Lung (tissue), 12 donors: ENCODE data around the gene INTS11. TPM values are rescaled to one million over a fixed set of nuclear protein-coding genes. Genes with fewer than 3 reads are reported as not detected.

Experiments
- ATAC-seq: fragments of 200-7000 bp; cut with Tn5 transposase; one replicate; pipeline ENCODE4 v1.9.1; 2020; ENCODE audit warnings: moderate number of reproducible peaks; ENCODE audit not compliant: insufficient read depth, low FRiP score
- DNase-seq, 3 donors: peaks; one replicate each; pipeline ENCODE4 v3.0.0-alpha.2; 2013 to 2017
- H3K27ac ChIP-seq, 2 donors: one replicate each; pipeline ENCODE4 v1.5.1; 2013; ENCODE audit warnings: mild to moderate bottlenecking in 2 of 2, moderate library complexity in 2 of 2, control low read depth in 1 of 2, inconsistent platforms in 1 of 2, low read depth in 1 of 2, low read length in 1 of 2
- H3K27me3 ChIP-seq, 3 donors: one replicate each; pipeline ENCODE4 v1.5.1; 2013; ENCODE audit warnings: low read length in 2 of 3; ENCODE audit not compliant: control insufficient read depth in 3 of 3, insufficient read depth in 3 of 3
- H3K36me3 ChIP-seq, 4 donors: one replicate each; pipeline ENCODE4 v1.5.1; 2013; ENCODE audit warnings: low read length in 4 of 4, mild to moderate bottlenecking in 1 of 4, moderate library complexity in 1 of 4; ENCODE audit not compliant: control insufficient read depth in 4 of 4, insufficient read depth in 4 of 4
- H3K4me1 ChIP-seq, 5 donors: one replicate each; pipeline ENCODE4 v1.5.1; 2013; ENCODE audit warnings: low read length in 5 of 5, mild to moderate bottlenecking in 2 of 5, moderate library complexity in 1 of 5; ENCODE audit not compliant: control insufficient read depth in 5 of 5, insufficient read depth in 5 of 5
- H3K4me3 ChIP-seq: one replicate; pipeline ENCODE4 v1.5.1; 2013; ENCODE audit warnings: mild to moderate bottlenecking, control low read depth, moderate library complexity
- H3K9ac ChIP-seq, 2 donors: one replicate each; pipeline ENCODE4 v1.5.1; 2013; ENCODE audit warnings: low read length in 2 of 2, control low read depth in 1 of 2; ENCODE audit not compliant: insufficient read depth in 1 of 2
- H3K9me3 ChIP-seq, 4 donors: one replicate each; pipeline ENCODE4 v1.5.1; 2013; ENCODE audit warnings: low read length in 3 of 4, mild to moderate bottlenecking in 1 of 4, moderate library complexity in 1 of 4; ENCODE audit not compliant: control insufficient read depth in 4 of 4, insufficient read depth in 3 of 4
- CTCF ChIP-seq: IDR thresholded peaks from 2 replicates; pipeline ENCODE4 v1.5.1; 2012; ENCODE audit warnings: mild to moderate bottlenecking; ENCODE audit errors: control extremely low read depth, extremely low read depth
- WGBS, 2 donors: extraction: QIAGEN DNeasy Blood & Tissue Kit; methylation state at CpG; one replicate each; pipeline ENCODE4 v1.1.7; 2013; 5-methylcytosine and 5-hydroxymethylcytosine counted together
- polyA plus RNA-seq, 2 donors: library from polyadenylated mRNA; stranded (reverse); fragments of 200-250 nt; gene quantifications; one replicate each; pipeline ENCODE4 v1.2.1, GENCODE V29; 2013
- total RNA-seq, 2 donors: library from RNA; depleted of rRNA in 1 of 2; stranded (reverse); fragments of >200 nt in 1 of 2; gene quantifications; one replicate each; pipeline ENCODE4 v1.2.1, GENCODE V29; 2014 to 2021
- donor health status: control.
- donor health status: control.
- donor health status: Bipolar disorder and iron deficiency.
- donor health status: healthy.
- donor health status: DM: yes; HTN: yes; CAD: no.

Gene INTS11
- total and polyA plus RNA-seq, 4 donors, result 89.8 to 130 (median 96.7) TPM

- WGBS, 2 donors, result 91 to 94% methylated on average over 16 to 17 of the region's 17 CpGs
- ATAC-seq, result no peak
- DNase-seq, result no peak
- Histone ChIP-seq H3K27ac (no peak overlapping the region), H3K36me3 (no peaks in the 10 kb centered on the region), H3K9ac (no peak overlapping the region), H3K27me3 (no peaks in the 10 kb centered on the region), H3K9me3 (peaks cover 0 to 2% (median 0%) of the 10 kb centered on the region in 4 donors), H3K4me1 (peaks cover 0 to 7% (median 0%) of the 10 kb centered on the region in 5 donors), H3K4me3 (no peak overlapping the region)
- TF ChIP-seq CTCF, result no peak
Measured at GRCh38 chr1:1279028-1279427, 45.4 kb downstream of the INTS11 start.

GRCh38 chr1:1278620-1279019, 45.8 kb downstream of the INTS11 start:
- Histone ChIP-seq H3K4me1 (peaks cover 0 to 7% (median 0%) of the 10 kb centered on the region in 5 donors), H3K27me3 (no peaks in the 10 kb centered on the region), H3K27ac (no peak overlapping the region), H3K36me3 (no peaks in the 10 kb centered on the region), H3K4me3 (no peak overlapping the region), H3K9me3 (peaks cover 0 to 2% (median 0%) of the 10 kb centered on the region in 4 donors), H3K9ac (no peak overlapping the region)
- DNase-seq, result no peak
- no peak for TF ChIP-seq CTCF
- 93 to 98% methylated on average over 13 of the region's 13 CpGs for WGBS, 2 donors
- no peak for ATAC-seq

GRCh38 chr1:1275836-1276235, 48.6 kb downstream of the INTS11 start:
- no peaks in the 10 kb centered on the region for H3K9me3 ChIP-seq
- WGBS, 2 donors, result 79 to 87% methylated on average over 9 of the region's 9 CpGs
- no peak overlapping the region for H3K27ac ChIP-seq
- H3K4me3 ChIP-seq, result no peak overlapping the region
- no peak for TF ChIP-seq CTCF
- no peaks in the 10 kb centered on the region for H3K27me3 ChIP-seq
- no peak for ATAC-seq
- no peak for DNase-seq
- H3K4me1 ChIP-seq, result peaks cover 8 to 26% (median 17%) of the 10 kb centered on the region in 5 donors
- peaks cover 0 to 5% (median under 1%) of the 10 kb centered on the region in 4 donors for H3K36me3 ChIP-seq
- H3K9ac ChIP-seq, result no peak overlapping the region

- ATAC-seq (no peak), DNase-seq (no peak)
- peaks cover 0 to 5% (median under 1%) of the 10 kb centered on the region in 4 donors for H3K36me3 ChIP-seq
- TF ChIP-seq CTCF, result no peak
- H3K4me3 ChIP-seq, result no peak overlapping the region
- no peak overlapping the region for H3K27ac ChIP-seq
- H3K27me3 ChIP-seq, result no peaks in the 10 kb centered on the region
- 94 to 97% methylated on average over 14 to 15 of the region's 15 CpGs for WGBS, 2 donors
- H3K9me3 ChIP-seq, result no peaks in the 10 kb centered on the region
- H3K9ac ChIP-seq, result no peak overlapping the region
- peaks cover 11 to 31% (median 17%) of the 10 kb centered on the region in 5 donors for H3K4me1 ChIP-seq
Measured at GRCh38 chr1:1274931-1275431, 49.5 kb downstream of the INTS11 start.
